DND-41 (cell line): ENCODE measurements around the gene RCBTB2.

Experiments used
- CTCF ChIP-seq: IDR thresholded peaks from 2 replicates; pipeline ENCODE4 v1.5.1; 2012; ENCODE audit warnings: borderline replicate concordance, low read length, moderate library complexity, mild to moderate bottlenecking; ENCODE audit not compliant: poor library complexity, severe bottlenecking; ENCODE audit errors: extremely low read depth
- EZH2 ChIP-seq: IDR thresholded peaks from 3 replicates; pipeline ENCODE4 v1.6.1; 2012; ENCODE audit warnings: borderline replicate concordance, low read depth, mild to moderate bottlenecking, moderate library complexity, low read length, inconsistent platforms; ENCODE audit not compliant: severe bottlenecking

DNA sequence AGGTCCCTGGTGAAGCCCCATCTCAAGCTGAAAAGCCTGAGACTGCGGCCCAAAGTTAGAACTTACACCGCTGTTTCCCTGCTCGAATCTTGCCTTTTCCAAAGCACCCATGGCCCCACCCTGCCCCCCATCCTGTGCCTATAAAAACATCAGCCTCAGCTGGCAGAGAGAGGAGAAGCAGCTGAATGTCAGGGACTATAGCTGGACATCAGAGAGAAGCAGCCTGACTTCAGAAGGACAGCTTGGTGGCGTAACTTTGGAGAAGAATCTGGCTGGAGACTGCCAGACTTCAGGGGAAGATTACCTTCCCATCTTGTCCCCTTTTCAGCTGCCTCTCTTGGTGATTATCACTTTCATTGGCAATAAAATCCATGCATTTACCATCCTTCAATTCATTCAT lies 9.3 kb upstream of the RCBTB2 start:
- TF ChIP-seq CTCF (no peak), EZH2 (no peak)
